KOPT-K1 (cell line): Measurements from ENCODE around the gene MYH15.

Experiments used
- H3K27ac ChIP-seq: fragments of 200-600 bp; sonication (generic); 2 replicates; pipeline ENCODE4 v1.5.1; 2016; ENCODE audit warnings: antibody characterized with exemption, mild to moderate bottlenecking, low read depth, low read length; ENCODE audit not compliant: poor library complexity, severe bottlenecking
- H3K36me3 ChIP-seq: fragments of 200-600 bp; sonication (generic); 2 replicates; pipeline ENCODE4 v1.5.1; 2017; ENCODE audit warnings: antibody characterized with exemption, mild to moderate bottlenecking, low read length, moderate library complexity; ENCODE audit not compliant: insufficient read depth
- H3K9me3 ChIP-seq: fragments of 200-600 bp; sonication (generic); 2 replicates; pipeline ENCODE4 v1.5.1; 2017; ENCODE audit warnings: antibody characterized with exemption, low read length, mild to moderate bottlenecking; ENCODE audit not compliant: insufficient read depth, poor library complexity, severe bottlenecking

MYH15 gene

DNA sequence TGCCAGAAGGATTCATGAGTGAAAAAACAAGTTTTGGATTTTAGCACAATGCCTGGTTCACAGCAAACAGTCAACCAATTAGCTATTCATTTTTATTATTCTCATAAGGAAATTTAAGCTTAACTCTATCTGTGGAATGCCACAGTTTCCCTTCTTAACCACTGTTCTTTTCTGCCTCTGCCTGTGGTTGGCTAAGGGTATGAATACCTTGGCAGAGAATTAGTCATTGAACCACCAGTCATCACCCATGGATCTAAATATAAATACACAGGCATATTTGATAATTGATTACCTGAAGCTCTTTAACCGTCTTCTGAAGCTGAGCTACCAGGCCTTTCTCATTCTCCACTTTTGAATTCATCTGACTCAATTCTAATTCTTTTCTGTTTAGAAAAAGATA, 79.9 kb downstream of the MYH15 start:
- no peak overlapping the region for H3K27ac ChIP-seq
- H3K9me3 ChIP-seq: peaks cover 19% of the 10 kb centered on the region
- H3K36me3 ChIP-seq: no peaks in the 10 kb centered on the region

DNA sequence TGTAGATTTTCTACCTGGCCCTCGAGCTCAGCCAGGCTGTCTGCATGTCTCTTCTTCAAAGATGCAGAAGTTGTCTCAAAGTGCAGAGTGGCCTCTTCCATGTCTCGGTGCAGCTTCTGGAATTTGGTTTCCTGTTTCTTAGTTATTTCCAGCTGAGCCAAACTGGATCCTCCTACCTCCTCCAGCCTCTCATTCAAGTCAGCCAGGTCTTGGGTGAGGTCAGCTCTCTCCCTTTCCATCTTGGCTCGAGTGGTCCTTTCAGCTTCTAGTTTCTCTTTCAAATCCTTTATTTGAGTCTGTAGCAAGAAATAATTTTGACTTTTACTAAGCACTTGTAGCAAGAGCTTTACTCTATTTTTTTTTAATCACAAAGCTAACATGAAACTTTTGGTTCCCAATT, 81.8 kb downstream of the MYH15 start:
- Histone ChIP-seq H3K36me3 (no peaks in the 10 kb centered on the region), H3K9me3 (peaks cover 19% of the 10 kb centered on the region), H3K27ac (no peak overlapping the region)

DNA sequence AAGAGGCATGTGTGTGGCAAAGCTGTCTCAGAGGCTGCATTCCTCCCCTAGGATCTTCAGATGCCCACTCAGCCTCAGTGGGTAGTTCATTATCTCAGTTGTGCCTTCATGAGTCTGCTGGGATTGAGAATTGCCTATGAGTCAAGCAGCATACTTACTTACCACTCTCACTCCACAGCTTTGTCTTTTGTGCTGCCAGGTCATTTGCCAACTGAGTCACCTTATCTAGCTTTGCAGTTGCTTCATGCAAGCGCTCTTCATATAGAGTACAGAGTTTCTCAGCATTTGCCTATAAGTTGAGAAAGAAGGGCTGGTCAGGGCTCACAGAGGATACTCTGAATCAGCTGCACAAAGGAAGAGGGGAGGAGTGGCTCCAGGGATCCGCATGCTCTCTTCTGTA, 89.5 kb downstream of the MYH15 start:
- H3K27ac ChIP-seq: no peak overlapping the region
- H3K36me3 ChIP-seq: no peaks in the 10 kb centered on the region
- H3K9me3 ChIP-seq: no peaks in the 10 kb centered on the region

DNA sequence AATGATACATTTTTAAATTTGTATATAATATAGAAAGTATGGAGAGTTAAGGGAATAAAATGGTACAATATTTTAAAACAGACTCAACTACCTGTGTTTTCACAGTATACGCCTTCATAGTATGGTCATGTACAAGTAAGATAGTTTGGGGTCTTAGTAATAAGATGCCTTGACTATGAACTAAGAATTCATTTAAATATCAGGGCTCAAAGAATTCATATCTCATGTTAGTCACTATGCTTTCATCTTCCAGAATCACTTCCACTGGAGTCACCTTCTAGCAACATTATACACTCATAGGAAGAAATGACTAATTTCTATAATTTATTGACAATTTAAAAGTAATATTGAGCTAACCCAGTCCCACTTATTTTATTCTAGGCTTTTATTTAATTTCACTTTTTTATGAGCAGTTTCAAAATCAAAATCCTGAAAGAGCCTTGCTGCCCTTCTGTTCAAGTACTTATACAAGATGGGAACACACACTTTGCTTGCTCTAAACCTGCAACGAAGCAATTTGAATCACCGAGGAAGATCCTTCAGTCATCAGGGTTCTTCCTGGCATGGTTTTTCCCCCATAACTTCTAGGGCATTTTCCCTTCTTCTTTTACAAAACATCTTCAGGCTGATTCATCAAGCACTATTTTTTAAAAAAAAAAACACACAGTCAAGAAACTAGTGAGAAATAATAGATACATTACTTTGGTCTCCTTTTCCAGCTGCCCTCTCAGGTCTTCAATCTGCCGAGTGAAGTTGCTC, 94.1 kb downstream of the MYH15 start:
- no peak overlapping the region for H3K27ac ChIP-seq
- H3K36me3 ChIP-seq: no peaks in the 10 kb centered on the region
- H3K9me3 ChIP-seq: no peaks in the 10 kb centered on the region

DNA sequence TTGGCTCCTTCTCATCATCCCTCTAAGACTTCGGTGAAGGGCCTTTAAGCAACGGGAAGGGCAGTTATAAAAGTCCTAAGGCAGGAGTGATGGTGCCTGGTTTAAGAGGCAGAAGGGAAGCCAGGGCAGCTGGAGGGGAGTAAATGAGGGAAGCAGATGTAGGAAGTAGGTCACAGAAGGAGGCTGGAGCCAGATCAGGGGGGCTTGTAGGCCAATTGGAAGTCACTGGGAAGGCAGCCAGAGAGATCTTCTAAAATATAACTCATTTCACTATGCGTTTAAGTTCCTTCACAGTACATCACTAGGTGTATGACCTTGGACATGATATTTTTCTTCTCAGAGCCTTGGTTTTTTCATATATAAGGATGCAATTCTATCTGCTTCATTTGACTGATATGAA, 94.7 kb downstream of the MYH15 start:
- Histone ChIP-seq H3K27ac (no peak overlapping the region), H3K36me3 (no peaks in the 10 kb centered on the region), H3K9me3 (no peaks in the 10 kb centered on the region)

- Histone ChIP-seq H3K36me3 (no peaks in the 10 kb centered on the region), H3K27ac (no peak overlapping the region), H3K9me3 (no peaks in the 10 kb centered on the region)
Measured at GRCh38 chr3:108414007-108414406, 96.4 kb downstream of the MYH15 start.

DNA sequence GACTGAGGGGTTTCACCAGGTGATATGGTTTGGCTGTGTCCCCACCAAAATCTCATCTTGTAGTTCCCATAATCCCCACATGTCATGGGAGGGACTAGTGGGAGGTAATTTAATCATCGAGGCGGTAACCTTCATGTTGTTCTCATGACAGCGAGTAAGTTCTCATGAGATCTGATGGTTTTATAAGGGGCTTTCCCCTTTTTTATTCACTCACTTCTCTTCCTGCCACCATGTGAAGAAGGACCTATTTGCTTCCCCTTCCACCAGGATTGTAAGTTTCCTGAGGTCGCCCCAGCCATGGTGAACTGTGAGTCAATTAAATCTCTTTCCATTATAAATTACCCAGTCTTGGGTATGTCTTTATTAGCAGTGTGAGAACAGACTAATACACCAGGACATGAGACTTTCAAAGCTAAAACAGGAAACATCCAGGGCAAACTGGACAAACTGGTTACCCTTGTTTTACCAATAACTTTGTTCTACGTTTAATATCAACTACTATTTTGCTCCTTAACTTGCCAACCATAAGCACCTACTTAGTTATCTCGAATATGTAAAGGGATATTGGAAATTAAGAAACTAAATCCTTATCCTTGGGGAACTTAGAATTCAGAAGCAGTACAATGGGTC, 98.2 kb downstream of the MYH15 start:
- Histone ChIP-seq H3K27ac (no peak overlapping the region), H3K36me3 (no peaks in the 10 kb centered on the region), H3K9me3 (no peaks in the 10 kb centered on the region)

DNA sequence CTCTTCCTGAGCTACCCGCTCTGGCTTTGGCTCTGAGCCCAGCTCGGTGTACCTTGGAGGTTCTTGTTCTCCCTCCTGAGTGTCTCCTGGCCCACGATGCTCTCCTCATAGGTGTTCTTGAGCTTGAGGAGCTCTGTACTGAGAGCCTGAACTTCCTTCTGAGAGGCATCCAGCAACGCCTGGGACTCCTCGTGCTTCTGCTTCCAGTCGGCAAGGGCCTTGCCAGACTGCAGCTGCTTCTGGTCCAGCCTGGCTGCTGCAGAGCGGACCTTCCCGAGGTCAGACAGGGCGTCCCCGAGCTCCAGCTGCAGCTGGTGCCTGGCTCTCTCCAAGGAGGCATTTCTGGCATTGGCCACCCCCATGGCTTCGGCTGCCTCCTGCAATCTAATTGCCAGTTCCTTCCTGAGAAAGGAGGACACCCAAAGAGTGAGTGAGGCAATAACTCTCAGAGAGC, 99.8 kb downstream of the MYH15 start:
- Histone ChIP-seq H3K9me3 (no peaks in the 10 kb centered on the region), H3K36me3 (no peaks in the 10 kb centered on the region), H3K27ac (no peak overlapping the region)

DNA sequence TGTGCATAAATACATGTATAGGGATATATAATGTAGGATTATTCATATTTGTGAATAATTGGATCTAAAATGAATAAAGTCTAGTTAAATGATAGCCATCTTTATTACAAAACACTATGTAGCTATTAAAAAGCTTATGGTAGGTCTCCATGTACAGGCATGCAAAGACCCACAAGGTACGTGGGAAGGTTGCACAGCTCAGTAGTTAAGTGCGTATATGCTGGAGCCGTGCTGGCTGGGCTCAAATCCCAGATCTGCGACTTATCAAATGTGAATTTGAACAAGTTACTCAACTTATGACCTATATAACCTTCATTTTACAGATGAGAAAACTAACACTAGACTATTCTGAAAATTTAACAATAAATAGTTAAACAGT, 100.6 kb downstream of the MYH15 start:
- Histone ChIP-seq H3K9me3 (no peaks in the 10 kb centered on the region), H3K36me3 (no peaks in the 10 kb centered on the region), H3K27ac (no peak overlapping the region)

- H3K9me3 ChIP-seq: no peaks in the 10 kb centered on the region
- no peaks in the 10 kb centered on the region for H3K36me3 ChIP-seq
- no peak overlapping the region for H3K27ac ChIP-seq
Measured at GRCh38 chr3:108408883-108409799, 101.3 kb downstream of the MYH15 start.

- Histone ChIP-seq H3K9me3 (no peaks in the 10 kb centered on the region), H3K27ac (no peak overlapping the region), H3K36me3 (no peaks in the 10 kb centered on the region)
Measured at GRCh38 chr3:108407886-108408285, 102.5 kb downstream of the MYH15 start.

DNA sequence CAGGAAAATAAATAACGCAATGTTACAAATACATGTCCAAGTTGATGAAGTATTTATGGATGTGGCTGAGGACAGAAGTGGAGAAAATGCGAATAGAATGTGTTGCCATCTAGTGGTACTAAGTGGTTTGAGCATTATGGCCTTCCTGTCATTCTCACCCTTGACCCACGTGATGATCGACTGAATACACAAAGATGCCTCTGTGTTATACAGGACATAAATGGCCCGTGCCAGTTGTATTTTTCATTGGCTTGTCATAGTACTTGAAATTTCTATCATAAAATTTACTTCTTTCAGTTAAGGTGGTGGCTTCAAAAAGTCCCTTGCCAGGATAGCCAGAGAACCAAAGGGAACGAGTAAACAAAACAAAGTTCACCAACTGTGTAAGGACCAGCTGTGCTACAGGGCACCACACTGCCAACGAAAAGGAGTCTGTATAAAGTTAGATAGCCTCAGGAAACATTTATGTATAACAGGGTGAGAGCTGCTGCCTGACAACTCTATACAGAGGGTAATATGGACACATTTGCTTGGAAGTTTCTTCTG, 103.7 kb downstream of the MYH15 start:
- Histone ChIP-seq H3K27ac (no peak overlapping the region), H3K9me3 (no peaks in the 10 kb centered on the region), H3K36me3 (no peaks in the 10 kb centered on the region)

GRCh38 chr3:108406063-108406660, 104.2 kb downstream of the MYH15 start:
- H3K9me3 ChIP-seq: no peaks in the 10 kb centered on the region
- H3K36me3 ChIP-seq: no peaks in the 10 kb centered on the region
- H3K27ac ChIP-seq: no peak overlapping the region

DNA sequence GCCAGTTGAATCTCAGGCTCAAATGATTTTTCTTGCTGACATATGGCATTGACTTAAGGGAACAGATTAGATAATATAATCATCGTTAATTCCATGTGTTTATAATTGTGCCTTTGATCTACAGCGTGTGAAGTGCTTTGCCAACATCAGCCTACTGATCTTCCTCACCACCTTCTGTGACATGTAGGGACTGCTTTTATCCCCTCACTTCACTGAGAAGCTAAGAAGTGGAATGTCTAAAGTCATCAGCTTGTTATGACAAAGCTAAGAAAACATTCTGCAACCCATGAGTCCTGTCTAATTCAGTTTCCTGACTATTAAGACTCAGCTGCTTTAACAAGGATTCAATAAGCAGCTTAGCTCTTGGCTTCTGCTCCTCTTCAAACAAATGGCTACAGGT, 106.0 kb downstream of the MYH15 start:
- Histone ChIP-seq H3K27ac (no peak overlapping the region), H3K36me3 (no peaks in the 10 kb centered on the region)

More for the DNA sequence above, 106.0 kb downstream of the MYH15 start:
- H3K9me3 ChIP-seq: no peaks in the 10 kb centered on the region
